HG03175 (cell line): ENCODE measurements around the gene TMEM135.
"Not testable (repeated sequence)": the region's sequence is repeated elsewhere in the genome, so short reads cannot be mapped to it uniquely, and the experiment has no call there.

Experiments
- ATAC-seq: cut with Tn5 transposase; IDR thresholded peaks from one replicate; pipeline ENCODE4 v1.9.1; 2021; ENCODE audit warnings: mild to moderate bottlenecking, moderate library complexity; ENCODE audit not compliant: unreplicated experiment

The TMEM135 gene

GRCh38 chr11:87252869-87253268, 215.1 kb downstream of the TMEM135 start:
- ATAC-seq, result no peak

DNA sequence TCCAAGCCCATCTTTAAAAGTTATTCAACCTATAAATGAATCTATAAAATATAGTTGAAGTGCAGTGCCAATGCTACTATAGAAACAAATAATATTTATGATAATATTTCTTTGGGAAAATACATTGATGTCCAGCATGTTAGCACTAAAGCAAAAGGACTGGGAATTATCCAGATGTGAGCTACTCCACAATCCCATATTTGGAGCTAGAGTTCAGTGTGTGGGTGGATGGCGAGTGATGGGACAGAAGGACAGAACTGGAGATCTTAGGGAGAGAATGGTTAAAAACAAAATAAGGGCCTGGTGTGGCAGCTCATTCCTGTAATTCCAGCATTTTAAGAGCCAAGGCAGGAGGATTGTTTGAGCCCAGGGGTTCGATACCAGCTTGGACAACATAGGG, 216.8 kb downstream of the TMEM135 start:
- no peak for ATAC-seq

DNA sequence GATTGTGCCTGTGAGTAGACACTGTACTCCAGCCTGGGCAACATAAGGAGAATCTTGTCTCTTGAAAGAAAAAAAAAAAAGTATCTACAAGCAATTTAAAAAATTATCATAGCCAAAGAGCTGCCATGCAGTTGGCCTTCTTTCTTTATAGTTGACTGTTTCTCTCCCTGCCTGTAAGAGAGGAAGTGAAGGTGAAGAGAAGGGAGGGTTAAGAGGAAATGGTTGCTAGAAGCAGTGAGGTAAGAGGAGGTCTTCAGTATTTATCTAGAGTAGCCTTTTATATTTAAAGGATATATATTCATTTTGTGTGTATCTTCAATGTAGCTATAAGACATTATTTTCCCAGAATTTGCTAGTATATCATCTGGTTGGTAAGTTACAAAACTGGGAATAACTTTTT, 217.9 kb downstream of the TMEM135 start:
- no peak for ATAC-seq

DNA sequence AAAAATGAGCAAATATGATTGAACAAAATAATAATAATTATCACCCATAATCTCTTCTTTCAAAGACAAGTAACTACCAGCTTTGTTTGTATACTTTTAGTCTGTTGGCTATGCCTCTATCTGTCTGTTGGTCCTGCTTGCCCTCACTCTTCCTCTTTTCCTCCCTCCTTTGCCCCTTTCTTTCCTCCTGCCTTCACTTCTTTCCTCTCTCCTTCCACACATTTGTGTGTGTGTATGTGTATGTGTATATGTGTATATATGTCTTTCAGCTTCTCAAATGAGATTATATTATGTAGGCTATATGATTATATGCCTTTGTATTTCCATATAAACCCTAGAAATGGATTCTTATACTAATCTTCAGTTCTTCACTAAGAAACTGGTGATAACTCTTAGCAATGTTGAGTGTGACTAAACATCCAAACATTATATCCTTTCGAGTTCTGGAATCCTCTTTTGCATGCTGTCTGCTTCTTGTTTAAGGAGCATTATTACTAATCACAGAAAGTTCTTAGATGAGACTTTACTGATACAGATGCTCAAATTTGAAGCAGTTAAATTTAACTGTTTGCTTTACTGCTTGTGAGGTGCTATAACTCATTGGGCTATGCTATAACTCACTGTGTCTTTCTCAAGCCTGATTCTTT, 219.1 kb downstream of the TMEM135 start:
- ATAC-seq, result no peak

DNA sequence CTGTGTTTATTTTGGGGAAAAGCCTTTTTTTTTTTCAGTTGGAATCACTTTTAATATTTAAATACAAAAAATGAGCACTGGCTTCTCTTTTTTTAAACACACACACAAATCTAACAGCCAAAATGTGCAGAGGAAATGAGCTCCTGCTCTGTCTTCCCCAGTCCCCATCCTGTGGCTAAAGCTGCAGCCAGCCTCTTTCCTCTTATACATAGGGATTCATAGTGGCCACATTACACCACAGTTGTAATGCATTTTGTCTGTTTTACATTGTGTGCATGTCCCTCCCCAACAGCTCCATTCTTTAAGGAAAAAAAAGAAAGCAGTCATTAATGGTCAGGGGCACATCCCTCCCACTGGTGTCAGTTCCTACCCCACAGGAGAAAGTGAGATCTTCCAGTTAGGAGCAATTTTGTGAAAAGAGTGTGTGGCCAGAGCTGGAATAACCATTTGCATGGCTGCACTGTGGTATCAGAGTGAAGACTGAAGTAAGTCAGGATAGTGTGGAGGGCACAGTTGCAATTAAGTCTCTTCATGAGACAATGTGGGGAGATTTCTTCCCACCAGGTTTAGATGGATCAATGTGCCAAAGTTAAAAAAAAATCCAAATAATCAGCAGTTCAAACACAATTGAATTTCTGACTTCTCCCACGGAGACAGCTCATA, 220.6 kb downstream of the TMEM135 start:
- no peak for ATAC-seq

DNA sequence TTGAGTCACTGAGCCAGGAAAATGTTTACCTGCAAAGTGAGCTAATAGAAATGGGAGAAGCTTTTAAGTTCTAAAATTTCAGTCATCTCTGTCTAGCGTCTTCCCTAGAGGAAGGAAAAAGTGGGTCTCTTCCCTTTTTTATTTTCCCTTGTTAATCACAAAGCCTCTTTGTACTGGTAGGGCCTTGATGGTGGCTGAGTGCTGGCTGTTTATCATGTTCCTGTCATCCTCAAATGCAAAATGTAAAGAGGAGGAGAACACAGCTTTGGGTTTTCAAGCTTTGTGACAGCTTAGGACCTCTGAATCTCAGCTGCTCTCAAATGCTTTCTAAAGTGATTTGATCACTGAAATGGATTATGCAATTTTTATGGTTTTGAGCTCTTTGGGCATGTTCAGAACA, 222.0 kb downstream of the TMEM135 start:
- ATAC-seq, result no peak

GRCh38 chr11:87260811-87261210, 223.1 kb downstream of the TMEM135 start:
- ATAC-seq, result no peak

GRCh38 chr11:87263264-87263838, 225.6 kb downstream of the TMEM135 start:
- no peak for ATAC-seq

- no peak for ATAC-seq
Measured at GRCh38 chr11:87263979-87264378, 226.2 kb downstream of the TMEM135 start.

GRCh38 chr11:87265132-87265531, 227.4 kb downstream of the TMEM135 start:
- no peak for ATAC-seq

DNA sequence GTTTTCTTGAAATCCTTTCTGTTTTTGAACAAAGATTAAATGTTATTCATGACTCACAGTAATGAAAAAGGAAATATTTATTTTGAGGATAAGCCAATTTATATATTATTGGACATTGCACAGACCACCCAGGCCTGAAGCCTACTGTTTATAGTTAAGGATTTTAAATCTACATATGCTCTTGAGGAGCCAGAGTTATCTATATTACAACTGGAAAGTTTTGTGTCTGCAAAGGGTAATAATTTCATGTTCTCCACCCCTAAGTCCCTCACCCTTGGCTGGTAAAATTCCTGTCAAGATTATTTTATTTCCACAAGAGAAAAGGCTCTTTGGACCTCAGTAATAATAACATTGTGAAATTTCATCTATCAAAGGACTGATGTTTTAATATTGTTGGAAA, 228.2 kb downstream of the TMEM135 start:
- no peak for ATAC-seq

DNA sequence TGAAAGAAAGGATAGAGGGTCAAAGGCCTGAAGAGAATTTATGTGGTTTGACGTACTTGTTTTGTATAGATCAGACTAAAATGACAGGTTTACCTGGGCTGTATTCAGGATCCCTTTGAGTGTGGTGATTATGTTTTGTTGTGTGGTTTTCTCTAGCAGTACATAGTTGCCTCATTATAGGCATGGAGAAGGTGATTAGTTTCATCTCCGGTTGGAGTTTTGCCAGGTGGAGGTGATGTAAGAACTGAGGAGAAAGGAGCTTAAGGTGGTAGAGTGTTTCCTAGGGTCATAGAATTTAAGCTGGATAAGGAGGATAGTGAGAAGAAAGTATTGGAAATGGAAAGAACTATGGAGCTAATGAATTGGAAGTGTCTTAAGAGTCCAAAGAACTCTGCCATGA, 229.0 kb downstream of the TMEM135 start:
- ATAC-seq, result no peak

- ATAC-seq, result not testable (repeated sequence)
Measured at GRCh38 chr11:87271951-87272350, 234.2 kb downstream of the TMEM135 start.

DNA sequence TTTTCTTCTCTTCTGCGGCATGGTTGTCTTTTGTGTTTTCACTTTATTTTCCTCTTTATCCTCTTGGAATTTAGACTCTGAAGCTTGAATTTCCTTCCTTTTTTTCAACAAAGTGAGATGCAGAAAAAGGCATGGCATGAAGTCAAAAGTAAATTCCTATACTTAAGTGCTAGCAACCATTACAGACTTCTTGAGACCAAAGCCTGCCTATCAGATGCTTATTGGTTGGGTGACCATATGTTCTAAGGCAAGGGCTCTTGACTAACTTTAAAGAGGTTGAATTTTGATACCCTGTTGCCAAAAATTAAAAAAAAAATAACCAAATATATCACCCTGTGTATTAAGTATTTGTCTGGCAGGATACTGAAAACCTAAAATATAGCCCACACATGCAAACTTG, 237.4 kb downstream of the TMEM135 start:
- no peak for ATAC-seq

GRCh38 chr11:87280143-87280542, 242.4 kb downstream of the TMEM135 start:
- no peak for ATAC-seq

DNA sequence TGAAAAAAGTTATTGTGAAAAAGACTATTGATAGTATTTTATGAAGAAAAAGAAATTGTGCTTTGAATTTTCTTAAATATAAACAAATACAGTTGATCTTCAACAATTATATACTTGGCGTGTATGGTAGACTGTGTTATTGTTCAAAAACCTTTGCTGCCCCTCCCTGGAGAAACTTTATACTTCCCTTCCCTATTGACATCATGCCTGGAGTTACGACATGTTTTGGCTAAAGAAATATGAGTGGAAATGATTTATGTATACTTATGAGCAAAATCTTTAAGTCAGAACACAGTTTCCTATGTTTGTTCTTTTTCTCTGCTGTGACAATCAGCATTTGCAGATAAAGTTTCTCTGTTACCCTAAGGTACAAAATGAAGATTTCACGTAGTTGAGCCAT, 243.8 kb downstream of the TMEM135 start:
- no peak for ATAC-seq

GRCh38 chr11:87284306-87284705, 246.6 kb downstream of the TMEM135 start:
- ATAC-seq, result no peak

DNA sequence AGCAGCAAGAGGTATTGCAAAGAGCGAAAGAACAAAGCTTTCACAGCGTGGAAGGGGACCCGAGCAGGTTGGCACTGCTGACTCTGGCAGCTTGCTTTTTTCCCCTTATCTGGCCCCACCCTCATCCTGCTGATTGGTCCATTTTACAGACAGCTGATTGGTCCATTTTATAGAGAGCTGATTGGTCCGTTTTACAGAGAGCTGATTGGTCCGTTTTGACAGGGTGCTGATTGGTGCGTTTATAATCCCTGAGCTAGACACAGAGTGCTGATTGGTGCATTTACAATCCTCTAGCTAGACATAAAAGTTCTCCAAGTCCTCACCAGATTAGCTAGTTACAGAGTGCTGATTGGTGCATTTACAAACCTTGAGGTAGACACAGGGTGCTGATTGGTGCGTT, 247.9 kb downstream of the TMEM135 start:
- ATAC-seq, result not testable (repeated sequence)

DNA sequence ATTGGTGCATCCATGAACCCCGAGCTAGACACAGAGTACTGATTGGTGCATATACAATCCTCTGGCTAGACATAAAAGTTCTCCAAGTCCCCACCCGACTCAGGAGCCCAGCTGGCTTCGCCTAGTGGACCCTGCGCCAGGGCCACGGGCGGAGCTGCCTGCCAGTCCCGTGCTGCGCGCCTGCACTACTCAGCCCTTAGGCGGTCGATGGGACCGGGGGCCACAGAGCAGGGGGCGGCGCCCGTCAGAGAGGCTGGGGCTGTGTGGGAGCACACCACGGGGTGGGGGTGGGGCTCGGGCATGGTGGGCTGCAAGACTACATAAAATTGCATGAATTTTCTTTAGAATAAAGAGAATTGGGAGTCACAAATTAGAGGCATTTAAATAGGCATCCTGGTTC, 248.6 kb downstream of the TMEM135 start:
- no peak for ATAC-seq

DNA sequence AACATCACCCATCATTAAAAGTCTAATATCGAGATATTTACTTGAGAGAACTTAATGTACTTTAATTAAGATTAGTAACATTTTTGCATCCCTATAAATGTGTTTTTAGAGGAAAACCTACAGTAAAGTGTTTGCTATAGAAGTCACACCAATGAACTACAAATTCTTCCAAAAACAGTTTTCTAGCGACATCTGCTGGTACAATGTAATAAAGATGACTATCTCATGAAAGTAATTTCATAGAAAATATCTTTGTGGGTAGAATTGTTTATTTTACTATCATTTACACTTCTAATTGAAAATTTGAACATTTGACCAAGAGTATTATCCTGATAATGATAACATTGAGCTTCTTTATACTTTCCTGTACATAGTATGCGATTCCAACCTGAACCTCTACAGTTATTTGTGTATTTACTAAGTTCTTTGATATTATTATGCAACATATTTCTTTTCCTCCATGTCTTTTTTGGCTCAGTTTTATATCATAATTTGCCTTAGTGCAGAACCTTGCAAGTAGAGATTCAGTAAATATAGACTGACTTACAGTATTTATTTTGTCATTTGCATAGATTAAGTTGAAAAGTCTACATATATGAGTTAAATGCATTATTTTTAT, 252.7 kb downstream of the TMEM135 start:
- no peak for ATAC-seq

DNA sequence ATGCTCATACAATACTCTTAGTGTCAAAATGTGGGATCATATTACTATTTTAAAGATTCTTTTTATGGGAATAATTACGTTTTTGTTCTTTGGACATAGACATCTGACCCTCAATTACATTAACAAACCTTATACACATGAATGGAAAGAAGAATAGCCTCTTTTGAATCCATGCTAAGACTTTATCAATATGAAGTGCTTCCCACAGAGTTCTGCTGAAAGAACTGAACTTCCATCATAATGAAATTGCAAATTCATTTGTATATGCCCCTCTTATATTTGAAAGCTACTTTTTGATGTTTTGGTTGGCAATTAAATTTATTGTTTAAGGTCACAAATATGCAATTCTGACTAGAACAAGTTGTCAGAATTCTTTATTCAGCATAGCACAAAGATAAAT, 254.9 kb downstream of the TMEM135 start:
- ATAC-seq, result no peak

DNA sequence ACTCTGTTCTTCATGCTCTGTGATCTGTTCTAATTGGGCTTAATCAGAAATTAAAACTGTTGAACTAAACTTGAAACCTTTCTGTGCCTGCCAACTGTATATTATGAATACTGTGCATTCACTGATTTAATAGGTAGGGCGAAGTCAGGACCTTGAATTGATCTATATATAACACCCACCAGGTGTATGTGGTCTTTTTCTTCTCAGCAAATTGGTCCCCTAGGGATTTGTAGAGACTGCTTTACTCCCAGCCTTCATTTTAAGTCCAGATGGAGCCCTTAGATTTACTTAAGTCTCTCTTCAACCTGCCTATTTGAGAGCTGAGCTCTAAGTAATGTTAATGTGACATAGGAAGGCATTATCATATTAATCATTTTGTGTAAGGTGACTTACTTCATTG, 257.5 kb downstream of the TMEM135 start:
- ATAC-seq, result no peak
